A673 (cell line): ENCODE results near the gene DENND6B. TPM values are rescaled to one million over a fixed set of nuclear protein-coding genes. Genes with fewer than 3 reads are reported as not detected.

Source experiments
- BruUV-seq: library from RNA; stranded (reverse); fragments of 400-500 nt; replicated peaks from 2 replicates; lab custom pipeline; 2021; lab: Mats Ljungman, UMichigan
- CTCF ChIA-PET: fragments of 300-600 bp; sonication (Branson Sonifier 250); formaldehyde crosslinking; loops from one replicate; lab custom pipeline; 2022; ENCODE audit warnings: antibody characterized with exemption; lab: Charles Lee
- POLR2A ChIA-PET: fragments of 300-600 bp; sonication (Branson Sonifier 250); formaldehyde crosslinking; loops from one replicate; lab custom pipeline; 2022; ENCODE audit warnings: antibody characterized with exemption; ENCODE audit not compliant: low non-redundant PET; lab: Charles Lee
- DNase-seq: peaks from one replicate; pipeline ENCODE4 v3.0.0-alpha.2; 2015; ENCODE audit warnings: low spot score
- H3K27ac ChIP-seq: fragments of 200-600 bp; sonication (generic); 2 replicates; pipeline ENCODE4 v1.5.1; 2016; ENCODE audit warnings: mixed run types, low read depth, mild to moderate bottlenecking, mixed read lengths, antibody characterized with exemption, low read length; ENCODE audit not compliant: poor library complexity, severe bottlenecking
- H3K27me3 ChIP-seq: fragments of 200-600 bp; sonication (generic); replicated peaks from 2 replicates; pipeline ENCODE4 v1.6.1; 2017; ENCODE audit warnings: mixed run types, low read depth, mild to moderate bottlenecking, mixed read lengths, antibody characterized with exemption, low read length; ENCODE audit not compliant: insufficient read depth, poor library complexity
- H3K36me3 ChIP-seq: fragments of 200-600 bp; sonication (generic); 2 replicates; pipeline ENCODE4 v1.6.1; 2016; ENCODE audit warnings: mixed run types, mild to moderate bottlenecking, mixed read lengths, antibody characterized with exemption, low read length; ENCODE audit not compliant: insufficient read depth, poor library complexity, severe bottlenecking
- H3K4me1 ChIP-seq: fragments of 200-600 bp; sonication (generic); 2 replicates; pipeline ENCODE4 v1.6.1; 2017; ENCODE audit warnings: mixed run types, mild to moderate bottlenecking, mixed read lengths, antibody characterized with exemption, low read length; ENCODE audit not compliant: insufficient read depth, poor library complexity, severe bottlenecking
- H3K4me3 ChIP-seq: fragments of 200-600 bp; sonication (generic); 2 replicates; pipeline ENCODE4 v1.5.1; 2016; ENCODE audit warnings: low read depth, mixed run types, mild to moderate bottlenecking, mixed read lengths, low read length; ENCODE audit not compliant: poor library complexity, severe bottlenecking
- H3K9me3 ChIP-seq: fragments of 200-600 bp; sonication (generic); 2 replicates; pipeline ENCODE4 v1.6.1; 2016; ENCODE audit warnings: mixed run types, low read depth, mild to moderate bottlenecking, mixed read lengths, antibody characterized with exemption, low read length; ENCODE audit not compliant: poor library complexity, severe bottlenecking
- EZH2 ChIP-seq: fragments of 200-600 bp; sonication (generic); IDR thresholded peaks from 2 replicates; pipeline ENCODE4 v1.6.1; 2017; ENCODE audit warnings: borderline replicate concordance, low read depth, mild to moderate bottlenecking, mixed read lengths, antibody characterized with exemption, low read length; ENCODE audit not compliant: poor library complexity, severe bottlenecking
- intact Hi-C: fragments of 100-400 bp; cut with micrococcal nuclease; formaldehyde crosslinking; loops from one replicate; pipeline ENCODE4 v1.10.0; 2022; ENCODE audit not compliant: unreplicated experiment
- total RNA-seq: library from RNA; stranded (reverse); gene quantifications from 2 replicates; pipeline ENCODE4 v1.2.3, GENCODE V29; 2021
- TF ChIP-seq, protein P1 (sequence below): fragments of 300-800, 200-600 bp; sonication (generic); conservative IDR thresholded peaks from 2 replicates; pipeline ENCODE4 v1.5.1; 2017; ENCODE audit warnings: low read depth, mild to moderate bottlenecking, antibody characterized with exemption, low read length, moderate library complexity, mixed read lengths

Gene DENND6B
- total RNA-seq, 1 experiment from 2014 or later, result 5.3 TPM

DNA sequence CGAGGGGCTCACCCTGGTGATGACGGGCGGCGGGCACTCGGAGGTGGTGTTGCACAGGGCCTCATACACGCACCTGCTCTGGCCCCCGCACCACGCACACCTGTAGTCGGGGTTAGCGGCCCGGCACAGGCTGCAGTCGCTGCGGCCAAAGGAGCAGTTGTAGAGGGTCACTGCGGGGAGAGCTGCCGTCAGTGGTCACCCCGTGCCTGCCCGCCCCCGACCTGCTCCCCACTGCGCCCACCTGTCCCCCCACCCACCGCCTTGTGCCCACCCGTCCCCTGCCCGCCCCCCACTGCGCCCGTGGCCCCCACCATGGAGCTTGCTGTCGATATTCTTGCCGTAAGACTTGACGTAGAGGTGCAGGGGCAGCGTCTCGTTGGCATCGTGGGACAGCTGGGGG lies 43.0 kb downstream of the DENND6B start:
- POLR2A ChIA-PET, result no interaction called here
- no peak for DNase-seq
- Histone ChIP-seq H3K27ac (no peak overlapping the region), H3K27me3 (no peaks in the 10 kb centered on the region), H3K4me1 (no peaks in the 10 kb centered on the region), H3K36me3 (peaks cover 86% of the 10 kb centered on the region), H3K9me3 (no peaks in the 10 kb centered on the region), H3K4me3 (no peak overlapping the region)
- CTCF ChIA-PET, result no interaction called here
- TF ChIP-seq EZH2, result no peak
- TF ChIP-seq, protein P1, sequence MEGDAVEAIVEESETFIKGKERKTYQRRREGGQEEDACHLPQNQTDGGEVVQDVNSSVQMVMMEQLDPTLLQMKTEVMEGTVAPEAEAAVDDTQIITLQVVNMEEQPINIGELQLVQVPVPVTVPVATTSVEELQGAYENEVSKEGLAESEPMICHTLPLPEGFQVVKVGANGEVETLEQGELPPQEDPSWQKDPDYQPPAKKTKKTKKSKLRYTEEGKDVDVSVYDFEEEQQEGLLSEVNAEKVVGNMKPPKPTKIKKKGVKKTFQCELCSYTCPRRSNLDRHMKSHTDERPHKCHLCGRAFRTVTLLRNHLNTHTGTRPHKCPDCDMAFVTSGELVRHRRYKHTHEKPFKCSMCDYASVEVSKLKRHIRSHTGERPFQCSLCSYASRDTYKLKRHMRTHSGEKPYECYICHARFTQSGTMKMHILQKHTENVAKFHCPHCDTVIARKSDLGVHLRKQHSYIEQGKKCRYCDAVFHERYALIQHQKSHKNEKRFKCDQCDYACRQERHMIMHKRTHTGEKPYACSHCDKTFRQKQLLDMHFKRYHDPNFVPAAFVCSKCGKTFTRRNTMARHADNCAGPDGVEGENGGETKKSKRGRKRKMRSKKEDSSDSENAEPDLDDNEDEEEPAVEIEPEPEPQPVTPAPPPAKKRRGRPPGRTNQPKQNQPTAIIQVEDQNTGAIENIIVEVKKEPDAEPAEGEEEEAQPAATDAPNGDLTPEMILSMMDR, result no peak
- BruUV-seq, result no TSS peak
- intact Hi-C loops, result no loop called here

- Histone ChIP-seq H3K4me1 (no peaks in the 10 kb centered on the region), H3K27me3 (no peaks in the 10 kb centered on the region), H3K27ac (no peak overlapping the region), H3K36me3 (peaks cover 86% of the 10 kb centered on the region), H3K4me3 (no peak overlapping the region), H3K9me3 (no peaks in the 10 kb centered on the region)
- no TSS peak for BruUV-seq
- TF ChIP-seq EZH2, result no peak
- TF ChIP-seq, protein P1, result no peak
- intact Hi-C loops, result no loop called here
- peak; percentile 55 for DNase-seq
- ChIA-PET CTCF (no interaction called here), POLR2A (no interaction called here)
Measured at GRCh38 chr22:50282361-50283155, 44.3 kb downstream of the DENND6B start.

GRCh38 chr22:50281957-50282356 lies 44.9 kb downstream of the DENND6B start:
- Histone ChIP-seq H3K9me3 (no peaks in the 10 kb centered on the region), H3K4me1 (no peaks in the 10 kb centered on the region), H3K36me3 (peaks cover 84% of the 10 kb centered on the region), H3K27me3 (no peaks in the 10 kb centered on the region), H3K27ac (no peak overlapping the region), H3K4me3 (no peak overlapping the region)
- DNase-seq, result no peak
- intact Hi-C loops, result no loop called here
- no TSS peak for BruUV-seq
- TF ChIP-seq EZH2, result no peak
- TF ChIP-seq, protein P1, result no peak
- ChIA-PET CTCF (no interaction called here), POLR2A (no interaction called here)
